AG04449 (cell line): Measurements from ENCODE around the gene TNS1.

Experiments
- CTCF ChIA-PET: fragments of 350-600 bp; formaldehyde crosslinking; extraction: SDS; loops from one replicate; lab custom pipeline; 2021; ENCODE audit warnings: antibody characterized with exemption; lab: Yijun Ruan, JAX
- POLR2A ChIA-PET: fragments of 400-600, 350-600 bp; formaldehyde crosslinking; extraction: SDS; loops from one replicate; lab custom pipeline; 2020; ENCODE audit warnings: antibody characterized with exemption, inconsistent platforms; lab: Yijun Ruan, JAX
- DNase-seq: peaks from one replicate; pipeline ENCODE4 v3.0.0-alpha.2; 2010; ENCODE audit warnings: low read depth, low spot score
- H3K4me3 ChIP-seq: 2 replicates; pipeline ENCODE4 v1.5.1; 2011; ENCODE audit warnings: low read depth, mild to moderate bottlenecking, control low read depth, low read length
- CTCF ChIP-seq: IDR thresholded peaks from one replicate; pipeline ENCODE4 v1.5.1; 2011; ENCODE audit warnings: mild to moderate bottlenecking, moderate library complexity, low read length, control low read depth, inconsistent platforms; ENCODE audit not compliant: insufficient read depth; ENCODE audit errors: missing control alignments

TNS1 gene

GRCh38 chr2:218031261-218031660 is 28.5 kb upstream of the TNS1 start:
- DNase-seq, result no peak
- no peak for TF ChIP-seq CTCF
- no peak overlapping the region for H3K4me3 ChIP-seq
- ChIA-PET CTCF (interaction anchor here (9.8 kb wide), 1 partner anchor 241 kb away, joined by 101 read pairs; no protein-coding TSS in a partner anchor), POLR2A (no interaction called here)

GRCh38 chr2:218030409-218031195 is 27.8 kb upstream of the TNS1 start:
- ChIA-PET CTCF (interaction anchor here (0.7 to 9.8 kb wide), 5 partner anchors 99 to 245 kb away, joined by 3 to 101 read pairs (median 3); no protein-coding TSS in a partner anchor), POLR2A (no interaction called here)
- H3K4me3 ChIP-seq, result no peak overlapping the region
- DNase-seq, result no peak
- TF ChIP-seq CTCF, result no peak

- no peak for DNase-seq
- H3K4me3 ChIP-seq, result no peak overlapping the region
- POLR2A ChIA-PET, result no interaction called here
- no peak for TF ChIP-seq CTCF
- CTCF ChIA-PET, result interaction anchor here (0.7 to 1.6 kb wide), 5 partner anchors 98 to 244 kb away, joined by 3 to 4 read pairs (median 3); no protein-coding TSS in a partner anchor
Measured at GRCh38 chr2:218029366-218030360, 26.9 kb upstream of the TNS1 start.

GRCh38 chr2:218028562-218029348 is 26.0 kb upstream of the TNS1 start:
- ChIA-PET CTCF (interaction anchor here (0.6 to 3.4 kb wide), 6 partner anchors 35 to 243 kb away, joined by 3 to 15 read pairs (median 4); partner anchors contain the start of gene RUFY4), POLR2A (interaction anchor here (1.4 kb wide), 1 partner anchor 25 kb away, joined by 3 read pairs; no protein-coding TSS in a partner anchor)
- TF ChIP-seq CTCF, result no peak
- no peak overlapping the region for H3K4me3 ChIP-seq
- DNase-seq, result no peak

GRCh38 chr2:218028189-218028495 is 25.3 kb upstream of the TNS1 start:
- no peak overlapping the region for H3K4me3 ChIP-seq
- POLR2A ChIA-PET, result interaction anchor here (1.4 kb wide), 1 partner anchor 24 kb away, joined by 3 read pairs; no protein-coding TSS in a partner anchor
- no peak for TF ChIP-seq CTCF
- no peak for DNase-seq
- CTCF ChIA-PET, result interaction anchor here (0.8 to 3.4 kb wide), 5 partner anchors 34 to 242 kb away, joined by 3 to 15 read pairs (median 4); partner anchors contain the start of gene RUFY4
